HepG2 (cell line): ENCODE results near the gene DCST2. TPM values are rescaled to one million over a fixed set of nuclear protein-coding genes. Genes with fewer than 3 reads are reported as not detected.

Experiments used
- BCL6 ChIP-seq: IDR thresholded peaks from 2 replicates; pipeline ENCODE4 v1.6.1; 2016; ENCODE audit warnings: missing genetic modification reagents, missing compliant biosample characterization
- CEBPG ChIP-seq: IDR thresholded peaks from 2 replicates; pipeline ENCODE4 v1.6.1; 2016
- CHD4 ChIP-seq: fragments of 200-600 bp; sonication (generic); IDR thresholded peaks from 2 replicates; pipeline ENCODE4 v1.7.0; 2017; ENCODE audit warnings: mild to moderate bottlenecking, low read length, borderline replicate concordance
- CTCF ChIP-seq: sonication (generic); formaldehyde crosslinking; IDR thresholded peaks from 2 replicates; pipeline ENCODE4 v1.5.0; 2020; ENCODE audit warnings: mild to moderate bottlenecking, missing genetic modification reagents, moderate library complexity
- GATA4 ChIP-seq: sonication (generic); IDR thresholded peaks from 2 replicates; pipeline ENCODE4 v1.6.1; 2016; ENCODE audit warnings: antibody characterized with exemption, low read depth, borderline replicate concordance
- MAFG ChIP-seq: sonication (generic); formaldehyde crosslinking; IDR thresholded peaks from 2 replicates; pipeline ENCODE4 v1.5.1; 2020; ENCODE audit warnings: mild to moderate bottlenecking, missing genetic modification reagents
- MYC ChIP-seq: sonication (generic); formaldehyde crosslinking; IDR thresholded peaks from 2 replicates; pipeline ENCODE4 v1.9.0; 2021; ENCODE audit warnings: missing genetic modification reagents, borderline replicate concordance
- NCOA1 ChIP-seq: sonication (generic); formaldehyde crosslinking; IDR thresholded peaks from 2 replicates; pipeline ENCODE4 v1.9.0; 2021; ENCODE audit warnings: missing genetic modification reagents
- NR1H2 ChIP-seq: sonication (generic); formaldehyde crosslinking; IDR thresholded peaks from 2 replicates; pipeline ENCODE4 v1.8.1; 2022; ENCODE audit warnings: low read depth, missing genetic modification reagents, borderline replicate concordance
- RORA ChIP-seq: sonication (generic); formaldehyde crosslinking; IDR thresholded peaks from 2 replicates; pipeline ENCODE4 v1.5.0; 2020; ENCODE audit warnings: mild to moderate bottlenecking, missing genetic modification reagents, moderate library complexity
- SALL1 ChIP-seq: sonication (generic); formaldehyde crosslinking; IDR thresholded peaks from 2 replicates; pipeline ENCODE4 v1.8.0; 2022; ENCODE audit warnings: mild to moderate bottlenecking, missing genetic modification reagents
- SNAI1 ChIP-seq: sonication (generic); formaldehyde crosslinking; IDR thresholded peaks from 2 replicates; pipeline ENCODE4 v1.5.0; 2020; ENCODE audit warnings: mild to moderate bottlenecking, missing genetic modification reagents, borderline replicate concordance
- USF2 ChIP-seq, 2 experiments: sonication (generic) in 1 of 2; formaldehyde crosslinking in 1 of 2; IDR thresholded peaks; 2 replicates each; pipeline versions ENCODE4 v1.5.1 to v1.6.1; 2011 to 2020; ENCODE audit warnings: borderline replicate concordance in 1 of 2, low read depth in 1 of 2, low read length in 1 of 2, mild to moderate bottlenecking in 1 of 2, missing genetic modification reagents in 1 of 2, moderate library complexity in 1 of 2
- ZBTB40 ChIP-seq, 2 experiments: fragments of 450-650 bp in 1 of 2; sonication (generic) in 1 of 2; formaldehyde crosslinking in 1 of 2; IDR thresholded peaks; 2 replicates each; pipeline versions ENCODE4 v1.6.1 to v1.8.0; 2016 to 2022; ENCODE audit warnings: antibody characterized with exemption in 1 of 2, mild to moderate bottlenecking in 1 of 2, missing genetic modification reagents in 1 of 2
- ZNF275 ChIP-seq: sonication (generic); formaldehyde crosslinking; IDR thresholded peaks from 2 replicates; pipeline ENCODE4 v1.8.0; 2022; ENCODE audit warnings: missing genetic modification reagents, mild to moderate bottlenecking, inconsistent platforms, borderline replicate concordance
- polyA plus RNA-seq, 8 experiments: library from polyadenylated mRNA; depleted of rRNA in 3 of 8; stranded (reverse) in 7 of 8; unstranded in 1 of 8; fragments of >200 nt; fragmentation: Illumina TruSeq in 4 of 8; extraction: Trizol in 4 of 8; gene quantifications; 2 replicates each; pipeline versions ENCODE4 v1.2.1 to v1.2.3, GENCODE V29; 2011 to 2016; ENCODE audit warnings: low read depth in 4 of 8, missing spikeins in 1 of 8, mixed read lengths in 1 of 8; ENCODE audit not compliant: insufficient read depth in 1 of 8
- total RNA-seq, 5 experiments: library from RNA; depleted of rRNA; stranded (reverse); fragments of >200 nt; fragmentation: Illumina TruSeq; extraction: Trizol; gene quantifications; 2 replicates each; pipeline ENCODE4 v1.2.3, GENCODE V29; 2016; ENCODE audit warnings: low read depth in 1 of 5

The DCST2 gene
- total and polyA plus RNA-seq, 2 of the 13 experiments (the other 11 are each of a cell fraction or from before 2014, with no cell fraction given), result 0.74 TPM; not detected in 1

GRCh38 chr1:155043301-155043702, 9.7 kb upstream of the DCST2 start (continued):
- TF ChIP-seq ZBTB40 (IDR thresholded peaks at IDR 0.05) (no peak), ZBTB40 (CRISPR knock-in tag; IDR thresholded peaks at IDR 0.05) (0 out of 2 replicates have a peak, but pooled peaks have one; percentile 16), GATA4 (no peak), SALL1 (CRISPR knock-in tag) (peak; percentile 24; the same call in 1 of the 2 replicates), MYC (peak; percentile 48; the same call in 1 of the 2 replicates), CTCF (peak; percentile 10; the same call in 1 of the 2 replicates), SNAI1 (CRISPR knock-in tag) (no peak), MAFG (CRISPR knock-in tag) (no peak), CHD4 (no peak), BCL6 (CRISPR knock-in tag) (no peak), CEBPG (CRISPR knock-in tag) (no peak), USF2 (IDR thresholded peaks at IDR 0.05; ENCODE audit: low read depth, low read length) (no peak), USF2 (CRISPR knock-in tag; IDR thresholded peaks at IDR 0.05; ENCODE audit: borderline replicate concordance) (0 out of 2 replicates have a peak, but pooled peaks have one; percentile 47), ZNF275 (no peak), NCOA1 (CRISPR knock-in tag) (no peak), RORA (no peak), NR1H2 (peak; percentile 70; the same call in 1 of the 2 replicates)
